Mammary epithelial cell (primary cell): ENCODE data around the gene DMD.

Experiments used
- CTCF ChIP-seq, 2 donors: IDR thresholded peaks in 1 of 2; conservative IDR thresholded peaks in 1 of 2; 2 replicates each; pipeline ENCODE4 v1.5.1; 2011 to 2012; ENCODE audit warnings: inconsistent platforms in 2 of 2, low read length in 2 of 2, mild to moderate bottlenecking in 2 of 2, control low read depth in 1 of 2, low read depth in 1 of 2; ENCODE audit not compliant: insufficient read depth in 1 of 2; ENCODE audit errors: extremely low read depth in 1 of 2
- EZH2 ChIP-seq: IDR thresholded peaks from 2 replicates; pipeline ENCODE4 v1.6.1; 2012; ENCODE audit warnings: low read length, inconsistent platforms, borderline replicate concordance

GRCh38 chrX:31889088-31889487, 1322.3 kb downstream of the DMD start:
- TF ChIP-seq CTCF (conservative IDR thresholded peaks at IDR 0.05 in 1 of 2, IDR thresholded peaks at IDR 0.05 in 1 of 2; ENCODE audit: extremely low read depth in 1 of 2, insufficient read depth in 1 of 2, low read depth in 1 of 2, low read length in 2 of 2) (no peak), EZH2 (no peak)
